Stimulated activated CD8-positive, alpha-beta memory T cell treated with anti-CD3 and anti-CD28 coated beads, Interleukin-4, amount 100 ng/mL, for 1 hour (primary cell): Measurements from ENCODE around the gene FMO1.
"Not testable (repeated sequence)": the region's sequence is repeated elsewhere in the genome, so short reads cannot be mapped to it uniquely, and the experiment has no call there.

Experiments
- DNase-seq, 2 donors: peaks; one replicate each; pipeline ENCODE4 v3.0.0-alpha.2; 2020; ENCODE audit warnings: low read depth in 2 of 2, low spot score in 1 of 2

The FMO1 gene

GRCh38 chr1:171233183-171233582 lies 15.1 kb upstream of the FMO1 start:
- DNase-seq, result no peak

DNA sequence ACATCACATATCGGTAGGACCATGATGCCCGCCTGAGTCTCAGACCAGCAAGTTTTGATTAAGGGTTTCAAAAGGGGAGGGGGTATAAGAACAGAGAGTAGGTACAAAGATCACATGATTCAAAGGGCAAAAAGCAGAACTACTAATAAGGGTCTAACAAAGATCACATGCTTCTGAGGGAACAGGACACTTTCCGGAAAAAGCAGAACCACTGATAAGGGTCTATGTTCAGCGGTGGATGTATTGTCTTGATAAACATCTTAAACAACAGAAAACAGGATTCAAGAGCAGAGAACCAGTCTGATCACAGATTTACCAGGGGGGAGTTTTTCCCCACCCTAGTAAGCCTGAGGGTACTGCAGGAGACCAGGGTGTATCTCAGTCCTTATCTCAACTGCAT lies 12.1 kb upstream of the FMO1 start:
- DNase-seq, result not testable (repeated sequence)

GRCh38 chr1:171243878-171244277 lies 4.4 kb upstream of the FMO1 start:
- no peak for DNase-seq

GRCh38 chr1:171245458-171246064 lies 2.7 kb upstream of the FMO1 start:
- no peak for DNase-seq

- DNase-seq, result no peak
Observed at GRCh38 chr1:171247501-171247900, 793 bp upstream of the FMO1 start.

- DNase-seq, result no peak
Observed at GRCh38 chr1:171248841-171249240, 547 bp downstream of the FMO1 start.

DNA sequence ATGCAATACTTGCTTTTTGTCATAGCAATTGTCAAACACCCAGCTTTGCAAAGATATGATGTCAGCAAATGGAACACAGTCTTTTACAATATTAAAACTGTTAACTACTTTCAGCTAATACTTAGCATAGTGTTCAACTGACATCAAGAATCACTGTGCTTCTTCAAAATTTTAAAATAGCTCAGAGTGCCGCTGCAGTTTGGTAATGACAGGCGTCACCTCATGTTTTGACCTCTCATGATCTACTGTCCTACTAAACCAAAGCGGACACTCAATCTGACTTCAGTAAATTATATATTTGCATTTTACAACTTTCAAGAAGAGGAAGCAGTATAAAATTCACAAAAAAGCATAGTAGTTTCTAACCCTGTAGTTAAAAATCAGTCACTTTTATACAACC lies 2.0 kb downstream of the FMO1 start:
- no peak for DNase-seq

DNA sequence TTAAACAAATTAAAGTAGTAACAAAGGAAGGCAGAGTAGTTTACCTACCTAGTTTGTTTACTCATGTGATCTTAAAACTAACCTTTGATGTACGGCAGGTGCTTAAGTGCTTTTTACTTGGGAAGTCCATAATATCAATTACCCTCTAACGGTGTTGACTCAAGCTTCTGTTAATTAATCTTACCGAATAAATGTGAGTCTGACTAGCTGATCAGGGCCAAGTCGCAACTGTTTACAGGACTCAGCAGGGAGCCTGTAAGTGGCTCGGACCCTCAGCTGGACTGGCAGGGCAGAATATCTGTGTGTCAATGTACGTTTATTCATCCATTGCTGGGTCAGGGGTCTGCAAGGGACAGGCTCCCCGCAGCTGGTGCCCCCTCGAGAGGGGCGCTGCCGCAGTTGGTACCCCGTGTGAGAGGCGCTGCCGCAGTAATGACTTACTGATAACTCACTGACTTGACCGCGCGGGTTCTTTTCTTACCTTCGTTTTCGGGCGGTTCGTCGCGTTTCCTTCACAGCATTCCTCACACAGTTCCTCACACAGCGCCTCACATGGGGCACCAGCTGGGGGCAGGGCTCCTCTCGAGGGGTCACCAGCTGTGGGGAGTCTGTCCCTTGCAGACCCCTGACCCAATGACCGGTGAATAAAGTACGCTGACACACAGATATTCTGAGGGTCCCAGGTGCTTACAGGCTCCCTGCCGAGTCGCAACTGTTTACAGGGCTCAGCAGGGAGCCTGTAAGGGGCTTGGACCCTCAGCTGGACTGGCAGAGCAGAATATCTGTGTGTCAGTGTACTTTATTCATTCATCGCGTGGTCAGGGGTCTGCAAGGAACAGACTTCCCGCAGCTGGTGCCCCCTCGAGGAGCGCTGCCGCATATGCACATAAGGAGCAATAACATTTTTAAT lies 3.0 kb downstream of the FMO1 start:
- DNase-seq, result no peak

GRCh38 chr1:171251952-171252300 lies 3.6 kb downstream of the FMO1 start:
- DNase-seq, result no peak

- no peak for DNase-seq
Observed at GRCh38 chr1:171252482-171252881, 4.2 kb downstream of the FMO1 start.

GRCh38 chr1:171254859-171255258 lies 6.6 kb downstream of the FMO1 start:
- no peak for DNase-seq

- no peak for DNase-seq
Observed at GRCh38 chr1:171256940-171257606, 8.8 kb downstream of the FMO1 start.

GRCh38 chr1:171257607-171258076 lies 9.3 kb downstream of the FMO1 start:
- no peak for DNase-seq

- no peak for DNase-seq
Observed at GRCh38 chr1:171258429-171258828, 10.1 kb downstream of the FMO1 start.

DNA sequence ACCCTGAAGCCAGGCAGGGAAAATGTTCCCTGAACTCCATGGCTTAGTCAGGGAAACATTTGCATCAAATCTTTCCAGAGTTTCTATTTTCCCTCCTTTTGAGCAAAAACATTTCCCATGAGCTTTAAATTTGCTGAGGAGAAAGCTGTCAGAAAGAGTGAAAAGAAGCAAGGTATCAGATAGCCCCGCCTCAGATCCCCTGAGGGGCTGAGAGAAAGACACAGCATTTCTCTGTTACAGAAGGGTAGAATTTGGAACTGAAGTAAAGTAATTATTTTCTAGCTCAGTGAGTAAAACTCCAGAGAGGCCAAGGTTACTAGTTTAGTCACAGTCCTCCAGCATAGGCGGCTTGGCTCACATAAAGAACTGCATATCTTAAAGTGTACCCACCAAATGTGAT lies 10.6 kb downstream of the FMO1 start:
- no peak for DNase-seq

DNA sequence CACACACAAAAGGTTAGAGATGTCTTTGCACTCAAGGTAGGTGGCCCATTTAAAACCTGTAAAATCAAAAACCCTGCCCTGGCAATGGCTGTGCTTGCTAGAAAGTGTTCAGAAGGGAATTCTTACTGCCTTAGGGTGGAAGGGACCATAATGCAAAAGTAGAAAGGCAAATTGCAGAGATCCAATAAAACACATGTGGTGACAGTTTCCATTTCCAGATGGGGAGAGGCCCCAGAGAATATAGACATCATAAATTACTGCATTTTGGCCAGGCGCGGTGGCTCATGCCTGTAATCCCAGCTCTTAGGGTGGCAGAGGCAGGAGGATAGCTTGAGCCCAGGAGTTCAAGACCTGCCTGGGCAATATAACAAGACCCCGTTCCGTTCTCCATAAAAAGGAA lies 13.0 kb downstream of the FMO1 start:
- no peak for DNase-seq

DNA sequence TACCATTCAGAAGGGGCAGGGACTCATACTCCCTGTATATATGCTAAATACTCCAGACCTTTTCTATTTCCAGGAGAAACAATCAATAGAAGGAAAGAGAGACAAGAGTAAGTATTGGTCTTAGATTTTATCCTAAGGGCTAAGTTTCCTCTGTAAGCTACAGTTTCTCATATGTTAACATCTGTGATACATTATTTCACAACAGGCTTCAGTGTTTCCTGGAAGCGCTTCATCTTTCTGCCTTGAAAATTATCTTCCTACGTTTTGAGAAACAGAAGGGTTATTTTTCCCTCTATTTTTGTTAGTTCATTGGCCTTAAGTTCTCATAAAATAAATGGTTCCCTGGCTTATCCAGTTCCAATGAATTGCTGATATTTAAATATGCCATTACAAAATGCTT lies 15.6 kb downstream of the FMO1 start:
- no peak for DNase-seq

GRCh38 chr1:171265686-171266085 lies 17.4 kb downstream of the FMO1 start:
- no peak for DNase-seq

DNA sequence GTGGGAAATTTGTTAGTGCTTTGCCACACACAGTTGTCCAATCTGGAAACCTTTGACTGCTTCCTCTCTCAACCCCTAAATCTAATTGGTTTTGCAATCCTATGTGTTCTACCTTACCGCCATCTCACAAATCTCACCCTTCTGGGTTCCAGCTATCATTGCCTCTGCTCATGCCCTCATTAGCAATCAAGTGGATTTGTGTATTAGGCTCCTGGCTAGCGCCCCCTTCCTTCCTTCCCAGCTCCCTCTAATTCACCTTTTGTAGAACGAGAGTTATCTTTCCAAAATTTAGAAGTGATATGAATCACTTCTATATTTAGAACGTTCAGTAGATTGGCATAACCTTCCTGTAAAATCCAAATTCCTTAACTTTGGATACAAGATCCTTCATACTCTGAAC lies 18.6 kb downstream of the FMO1 start:
- no peak for DNase-seq

DNA sequence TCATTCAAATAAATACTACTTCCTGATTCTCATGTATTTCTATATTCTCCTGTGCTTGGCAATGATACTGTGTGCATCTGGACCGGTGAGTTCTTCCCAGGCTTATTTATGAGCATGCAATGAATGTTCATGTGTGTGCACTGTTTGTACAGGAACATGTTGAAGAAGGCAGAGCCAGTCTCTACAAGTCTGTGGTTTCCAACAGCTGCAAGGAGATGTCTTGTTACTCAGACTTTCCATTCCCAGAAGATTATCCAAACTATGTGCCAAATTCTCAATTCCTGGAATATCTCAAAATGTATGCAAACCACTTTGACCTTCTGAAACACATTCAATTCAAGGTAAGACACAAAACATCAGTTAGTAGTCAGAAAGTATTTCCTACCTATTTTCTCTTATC lies 19.1 kb downstream of the FMO1 start:
- DNase-seq, result no peak

GRCh38 chr1:171270806-171271205 lies 22.5 kb downstream of the FMO1 start:
- no peak for DNase-seq

- DNase-seq, result no peak
Observed at GRCh38 chr1:171277534-171277933, 29.2 kb downstream of the FMO1 start.
